Spinal cord (tissue), 10 donors: ENCODE results near the gene RABEP2. TPM values are rescaled to one million over a fixed set of nuclear protein-coding genes. Genes with fewer than 3 reads are reported as not detected.
"Not testable (repeated sequence)": the region's sequence is repeated elsewhere in the genome, so short reads cannot be mapped to it uniquely, and the experiment has no call there.

Experiments used
- DNase-seq, 6 donors: peaks; one replicate each; pipeline versions ENCODE4 v3.0.0 to v3.0.0-alpha.2; 2013 to 2015; ENCODE audit warnings: low spot score in 6 of 6, low read depth in 4 of 6
- H3K27ac ChIP-seq: one replicate; pipeline ENCODE4 v1.5.1; 2013; ENCODE audit warnings: low read depth, low read length, control low read depth
- H3K27me3 ChIP-seq: one replicate; pipeline ENCODE4 v1.6.1; 2013; ENCODE audit warnings: low read length; ENCODE audit not compliant: control insufficient read depth, insufficient read depth
- H3K36me3 ChIP-seq: one replicate; pipeline ENCODE4 v1.6.1; 2013; ENCODE audit warnings: low read length; ENCODE audit not compliant: control insufficient read depth, insufficient read depth
- H3K4me1 ChIP-seq: one replicate; pipeline ENCODE4 v1.6.1; 2013; ENCODE audit warnings: low read length; ENCODE audit not compliant: control insufficient read depth, insufficient read depth
- H3K4me3 ChIP-seq: one replicate; pipeline ENCODE4 v1.5.1; 2013; ENCODE audit warnings: low read depth, low read length, control low read depth
- H3K9me3 ChIP-seq: one replicate; pipeline ENCODE4 v1.6.1; 2013; ENCODE audit warnings: low read length; ENCODE audit not compliant: control insufficient read depth, insufficient read depth
- WGBS: methylation state at CpG from one replicate; pipeline ENCODE4 v1.1.5; 2013; ENCODE audit warnings: missing lambda C conversion rate; ENCODE audit not compliant: insufficient coverage; 5-methylcytosine and 5-hydroxymethylcytosine counted together
- polyA plus RNA-seq, 2 donors: library from polyadenylated mRNA; unstranded; fragments of 120-200 nt; gene quantifications; one replicate each; pipeline ENCODE4 v1.2.1, GENCODE V29; 2013; ENCODE audit not compliant: insufficient read length in 2 of 2
- total RNA-seq, 2 donors: library from RNA; depleted of rRNA in 1 of 2; stranded (reverse); fragments of 120-200 nt in 1 of 2; fragments of >200 nt in 1 of 2; gene quantifications; one replicate each; pipeline versions ENCODE4 v1.2.3 to v1.2.4, GENCODE V29; 2013 to 2014
- donor health status: healthy.

Gene RABEP2
- total and polyA plus RNA-seq, 4 donors = 11.2 to 25.8 (median 18.1) TPM

- H3K27me3 ChIP-seq = no peaks in the 10 kb centered on the region
- H3K36me3 ChIP-seq = no peaks in the 10 kb centered on the region
- no peak for DNase-seq
- peaks cover 6% of the 10 kb centered on the region for H3K4me1 ChIP-seq
- H3K9me3 ChIP-seq = no peaks in the 10 kb centered on the region
- WGBS = 93% methylated on average over 3 of the region's 4 CpGs
- no peak overlapping the region for H3K27ac ChIP-seq
- H3K4me3 ChIP-seq = no peak overlapping the region
These were observed 10.3 kb upstream of the RABEP2 start for GRCh38 chr16:28935346-28935745.

- Histone ChIP-seq H3K27ac (no peak overlapping the region), H3K4me3 (no peak overlapping the region), H3K27me3 (no peaks in the 10 kb centered on the region), H3K9me3 (no peaks in the 10 kb centered on the region), H3K4me1 (peaks cover 6% of the 10 kb centered on the region), H3K36me3 (no peaks in the 10 kb centered on the region)
- 62% methylated on average over 7 of the region's 8 CpGs for WGBS
- no peak for DNase-seq
These were observed 8.1 kb upstream of the RABEP2 start for GRCh38 chr16:28933171-28933570.

- H3K27ac ChIP-seq = no peak overlapping the region
- H3K4me1 ChIP-seq = peaks cover 6% of the 10 kb centered on the region
- no peaks in the 10 kb centered on the region for H3K36me3 ChIP-seq
- H3K4me3 ChIP-seq = no peak overlapping the region
- no peak for DNase-seq
- no peaks in the 10 kb centered on the region for H3K27me3 ChIP-seq
- no peaks in the 10 kb centered on the region for H3K9me3 ChIP-seq
- 79% methylated on average over 19 of the region's 20 CpGs for WGBS
These were observed 7.5 kb upstream of the RABEP2 start for GRCh38 chr16:28932339-28933141.

GRCh38 chr16:28931801-28932225, 6.8 kb upstream of the RABEP2 start, which contains the start of gene CD19:
Gene CD19 (plus strand): TSS chr16:28931971. CDS start chr16:28932001, 30 bp downstream.
- 93% methylated on average over 4 of the region's 10 CpGs for WGBS
- no peak for DNase-seq
- Histone ChIP-seq H3K27me3 (no peaks in the 10 kb centered on the region), H3K4me3 (no peak within 1 kb of the TSS), H3K4me1 (peaks cover 6% of the 10 kb centered on the region), H3K27ac (no peak within 1 kb of the TSS), H3K36me3 (no peaks in the 10 kb centered on the region), H3K9me3 (no peaks in the 10 kb centered on the region)

GRCh38 chr16:28930652-28931051, 5.6 kb upstream of the RABEP2 start:
- no peaks in the 10 kb centered on the region for H3K9me3 ChIP-seq
- no peaks in the 10 kb centered on the region for H3K4me1 ChIP-seq
- no CpG with 5 or more reads among the region's 3 CpGs for WGBS
- no peaks in the 10 kb centered on the region for H3K27me3 ChIP-seq
- no peak overlapping the region for H3K27ac ChIP-seq
- no peak for DNase-seq
- H3K36me3 ChIP-seq = no peaks in the 10 kb centered on the region
- H3K4me3 ChIP-seq = no peak overlapping the region

GRCh38 chr16:28930203-28930602, 5.2 kb upstream of the RABEP2 start:
- no peak overlapping the region for H3K27ac ChIP-seq

GRCh38 chr16:28927815-28928214, 2.8 kb upstream of the RABEP2 start:
- H3K4me1 ChIP-seq = peaks cover 13% of the 10 kb centered on the region
- H3K27ac ChIP-seq = no peak overlapping the region
- H3K9me3 ChIP-seq = no peaks in the 10 kb centered on the region
- no peaks in the 10 kb centered on the region for H3K36me3 ChIP-seq
- H3K4me3 ChIP-seq = no peak overlapping the region
- 57% methylated on average over 1 of the region's 1 CpG for WGBS
- no peaks in the 10 kb centered on the region for H3K27me3 ChIP-seq
- no peak for DNase-seq

More at GRCh38 chr16:28930203-28930602, 5.2 kb upstream of the RABEP2 start:
- Histone ChIP-seq H3K9me3 (no peaks in the 10 kb centered on the region), H3K4me1 (no peaks in the 10 kb centered on the region), H3K4me3 (no peak overlapping the region), H3K27me3 (no peaks in the 10 kb centered on the region), H3K36me3 (no peaks in the 10 kb centered on the region)
- DNase-seq = no peak
- 83% methylated on average over 3 of the region's 3 CpGs for WGBS

GRCh38 chr16:28926284-28926683, 1.2 kb upstream of the RABEP2 start:
- not testable (repeated sequence) for H3K36me3 ChIP-seq, DNase-seq, H3K9me3 ChIP-seq, H3K27me3 ChIP-seq, H3K27ac ChIP-seq
- no CpG with 5 or more reads among the region's 2 CpGs for WGBS
- Histone ChIP-seq H3K4me3 (peak overlapping the region; percentile 98), H3K4me1 (peaks cover 13% of the 10 kb centered on the region)

GRCh38 chr16:28925386-28926228, 569 bp upstream of the RABEP2 start:
- Histone ChIP-seq H3K4me1 (peaks cover 13% of the 10 kb centered on the region), H3K36me3 (no peaks in the 10 kb centered on the region), H3K9me3 (no peaks in the 10 kb centered on the region), H3K27ac (peak overlapping the region; percentile 98), H3K27me3 (no peaks in the 10 kb centered on the region), H3K4me3 (peak overlapping the region; percentile 98)
- WGBS = 0% methylated on average over 43 of the region's 48 CpGs
- peak in 4 of 6 donors; percentile 44 to 86 (median 62) for DNase-seq
